GM18498 (cell line): Measurements from ENCODE around the gene YIPF7.

Experiments
- ATAC-seq: cut with Tn5 transposase; IDR thresholded peaks from one replicate; pipeline ENCODE4 v1.9.1; 2021; ENCODE audit warnings: mild to moderate bottlenecking, moderate library complexity; ENCODE audit not compliant: unreplicated experiment

YIPF7 gene

GRCh38 chr4:44629280-44629866 lies 22.1 kb downstream of the YIPF7 start:
- peak; percentile 98 for ATAC-seq

GRCh38 chr4:44623676-44624075 lies 27.7 kb downstream of the YIPF7 start:
- ATAC-seq, result no peak

- ATAC-seq, result no peak
These were observed 34.8 kb downstream of the YIPF7 start for GRCh38 chr4:44616621-44617020.

- ATAC-seq, result peak; percentile 47
These were observed 68.0 kb downstream of the YIPF7 start for GRCh38 chr4:44583393-44583792.

- no peak for ATAC-seq
These were observed 71.2 kb downstream of the YIPF7 start for GRCh38 chr4:44580231-44580630.

GRCh38 chr4:44578954-44579353 lies 72.5 kb downstream of the YIPF7 start:
- no peak for ATAC-seq
